Mucosa of descending colon (tissue), 3 donors: Measurements from ENCODE around the gene TRUB1. TPM values are rescaled to one million over a fixed set of nuclear protein-coding genes. Genes with fewer than 3 reads are reported as not detected.

ENCODE experiments used
- ATAC-seq: fragments of 200-7000 bp; cut with Tn5 transposase; one replicate; pipeline ENCODE4 v1.9.1; 2020; ENCODE audit warnings: mild to moderate bottlenecking, moderate library complexity
- DNase-seq, 3 donors: peaks; one replicate each; pipeline ENCODE4 v3.0.0-alpha.2; 2020
- H3K36me3 ChIP-seq: fragments of 200-600 bp; one replicate; pipeline ENCODE4 v1.8.0; 2021; ENCODE audit warnings: low read depth, mild to moderate bottlenecking
- H3K4me1 ChIP-seq: fragments of 200-600 bp; one replicate; pipeline ENCODE4 v1.8.0; 2021; ENCODE audit warnings: low read depth, mild to moderate bottlenecking
- H3K4me3 ChIP-seq: fragments of 200-600 bp; one replicate; pipeline ENCODE4 v1.8.0; 2021; ENCODE audit warnings: mild to moderate bottlenecking
- H3K9me3 ChIP-seq: fragments of 200-600 bp; one replicate; pipeline ENCODE4 v1.8.0; 2021; ENCODE audit warnings: mild to moderate bottlenecking
- intact Hi-C, 2 donors: fragments of 100-400 bp; cut with DNase I in 1 of 2; cut with micrococcal nuclease in 1 of 2; formaldehyde crosslinking; loops; one replicate each; pipeline versions ENCODE4 v1.11.0 to v1.11.1; 2022; cut with DNase I, micrococcal nuclease
- total RNA-seq, 3 donors: library from RNA; stranded (reverse); fragmentation: NEBNext Ultra II Directional in 2 of 3; extraction: Animal tissue kit (Norgen Biotek cat#: 25700) in 2 of 3; gene quantifications; one replicate each; pipeline versions ENCODE4 v1.2.1 to v1.2.4, GENCODE V29; 2021 to 2023
- TF ChIP-seq, protein P1 (sequence below): fragments of 200-600 bp; IDR thresholded peaks from one replicate; pipeline ENCODE4 v1.8.0; 2022; ENCODE audit warnings: antibody characterized with exemption, mild to moderate bottlenecking
- donor health status: DM: no; HTN: no; CAD: no; lungs with moderate emphysema.
- donor health status: DM: no; HTN: no; CAD: no.
- donor health status: DM: no; HTN: yes; CAD: no.

The TRUB1 gene
- total RNA-seq, 3 donors from 2014 or later: 13.3 to 16.5 (median 15.9) TPM

- Histone ChIP-seq H3K36me3 (no peaks in the 10 kb centered on the region), H3K4me3 (no peak overlapping the region), H3K4me1 (no peaks in the 10 kb centered on the region), H3K9me3 (no peaks in the 10 kb centered on the region)
- intact Hi-C loops: no loop called here
- TF ChIP-seq, protein P1, sequence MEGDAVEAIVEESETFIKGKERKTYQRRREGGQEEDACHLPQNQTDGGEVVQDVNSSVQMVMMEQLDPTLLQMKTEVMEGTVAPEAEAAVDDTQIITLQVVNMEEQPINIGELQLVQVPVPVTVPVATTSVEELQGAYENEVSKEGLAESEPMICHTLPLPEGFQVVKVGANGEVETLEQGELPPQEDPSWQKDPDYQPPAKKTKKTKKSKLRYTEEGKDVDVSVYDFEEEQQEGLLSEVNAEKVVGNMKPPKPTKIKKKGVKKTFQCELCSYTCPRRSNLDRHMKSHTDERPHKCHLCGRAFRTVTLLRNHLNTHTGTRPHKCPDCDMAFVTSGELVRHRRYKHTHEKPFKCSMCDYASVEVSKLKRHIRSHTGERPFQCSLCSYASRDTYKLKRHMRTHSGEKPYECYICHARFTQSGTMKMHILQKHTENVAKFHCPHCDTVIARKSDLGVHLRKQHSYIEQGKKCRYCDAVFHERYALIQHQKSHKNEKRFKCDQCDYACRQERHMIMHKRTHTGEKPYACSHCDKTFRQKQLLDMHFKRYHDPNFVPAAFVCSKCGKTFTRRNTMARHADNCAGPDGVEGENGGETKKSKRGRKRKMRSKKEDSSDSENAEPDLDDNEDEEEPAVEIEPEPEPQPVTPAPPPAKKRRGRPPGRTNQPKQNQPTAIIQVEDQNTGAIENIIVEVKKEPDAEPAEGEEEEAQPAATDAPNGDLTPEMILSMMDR: no peak
- DNase-seq (no peak), ATAC-seq (no peak)
These were observed 37.3 kb upstream of the TRUB1 start for GRCh38 chr10:114900658-114901057.

- intact Hi-C loops: no loop called here
- ATAC-seq (no peak), DNase-seq (no peak)
- Histone ChIP-seq H3K4me3 (no peak overlapping the region), H3K9me3 (no peaks in the 10 kb centered on the region), H3K36me3 (no peaks in the 10 kb centered on the region), H3K4me1 (no peaks in the 10 kb centered on the region)
- TF ChIP-seq, protein P1: no peak
These were observed 35.8 kb upstream of the TRUB1 start for GRCh38 chr10:114902151-114902550.

DNA sequence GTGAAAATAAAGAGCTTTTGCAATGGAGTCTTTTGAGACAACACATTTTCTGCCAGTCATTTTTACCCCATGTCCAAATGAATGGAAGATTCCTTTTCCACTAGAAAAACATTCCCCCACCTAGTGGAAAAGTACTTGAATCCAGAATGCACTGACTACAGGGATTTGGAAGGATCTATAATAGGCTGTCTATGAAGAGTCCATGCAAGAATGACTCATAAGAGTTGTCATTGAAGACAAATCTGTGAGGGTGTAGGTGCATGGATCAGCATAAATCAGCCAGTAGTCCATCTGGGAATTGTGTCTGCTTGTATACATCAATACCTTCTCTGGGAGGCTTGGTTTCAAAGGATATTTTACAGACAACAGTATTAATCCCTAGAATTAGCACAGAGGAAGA is 32.5 kb upstream of the TRUB1 start:
- TF ChIP-seq, protein P1: no peak
- intact Hi-C loops: no loop called here
- Histone ChIP-seq H3K4me1 (no peaks in the 10 kb centered on the region), H3K9me3 (no peaks in the 10 kb centered on the region), H3K36me3 (no peaks in the 10 kb centered on the region), H3K4me3 (no peak overlapping the region)
- no peak for ATAC-seq
- no peak for DNase-seq

DNA sequence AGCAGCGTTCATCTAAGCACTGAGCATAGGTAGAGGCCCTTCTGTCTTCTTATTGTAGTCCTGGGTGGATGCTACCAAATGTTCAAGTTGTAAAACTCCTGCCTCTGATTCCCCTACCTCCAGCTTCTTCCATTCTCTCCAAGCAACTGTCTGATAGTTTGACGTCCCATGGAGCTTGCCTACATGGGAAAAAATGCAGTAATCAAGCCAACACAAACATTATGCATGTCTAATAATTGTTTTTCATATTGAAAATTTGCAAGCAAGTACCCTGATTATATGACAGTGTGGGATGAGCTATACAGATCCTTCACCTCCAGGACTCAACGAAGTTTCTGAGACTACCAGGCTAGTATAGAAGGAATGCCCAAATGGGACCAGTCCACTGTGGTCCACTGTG is 31.0 kb upstream of the TRUB1 start:
- ATAC-seq: no peak

DNA sequence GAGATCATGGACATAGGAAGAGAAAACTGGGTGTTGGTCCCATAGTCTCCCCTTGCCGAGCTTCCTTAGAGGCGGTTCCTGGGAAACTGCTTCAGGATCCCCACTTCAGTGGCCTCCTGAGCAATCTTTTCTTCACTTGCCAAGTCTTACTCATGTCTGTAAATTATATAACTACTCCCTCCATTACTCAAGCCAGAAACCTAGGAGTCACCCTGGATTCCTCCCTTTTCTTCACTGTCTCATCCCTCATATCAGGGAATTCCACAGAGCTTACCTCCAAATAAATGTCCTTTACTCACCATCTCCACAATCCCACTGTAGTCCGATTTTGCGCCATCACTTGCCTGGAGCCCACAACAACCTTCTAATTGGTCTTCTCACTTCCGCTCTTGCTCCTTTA is 29.1 kb upstream of the TRUB1 start:
- H3K9me3 ChIP-seq: no peaks in the 10 kb centered on the region
- no peak overlapping the region for H3K4me3 ChIP-seq
- no peak for ATAC-seq
- intact Hi-C loops: no loop called here
- H3K4me1 ChIP-seq: no peaks in the 10 kb centered on the region
- TF ChIP-seq, protein P1: no peak
- no peak for DNase-seq
- H3K36me3 ChIP-seq: no peaks in the 10 kb centered on the region

More for the DNA sequence above, 31.0 kb upstream of the TRUB1 start:
- intact Hi-C loops: no loop called here
- TF ChIP-seq, protein P1: no peak
- Histone ChIP-seq H3K9me3 (no peaks in the 10 kb centered on the region), H3K36me3 (no peaks in the 10 kb centered on the region), H3K4me3 (no peak overlapping the region), H3K4me1 (no peaks in the 10 kb centered on the region)
- DNase-seq: no peak

DNA sequence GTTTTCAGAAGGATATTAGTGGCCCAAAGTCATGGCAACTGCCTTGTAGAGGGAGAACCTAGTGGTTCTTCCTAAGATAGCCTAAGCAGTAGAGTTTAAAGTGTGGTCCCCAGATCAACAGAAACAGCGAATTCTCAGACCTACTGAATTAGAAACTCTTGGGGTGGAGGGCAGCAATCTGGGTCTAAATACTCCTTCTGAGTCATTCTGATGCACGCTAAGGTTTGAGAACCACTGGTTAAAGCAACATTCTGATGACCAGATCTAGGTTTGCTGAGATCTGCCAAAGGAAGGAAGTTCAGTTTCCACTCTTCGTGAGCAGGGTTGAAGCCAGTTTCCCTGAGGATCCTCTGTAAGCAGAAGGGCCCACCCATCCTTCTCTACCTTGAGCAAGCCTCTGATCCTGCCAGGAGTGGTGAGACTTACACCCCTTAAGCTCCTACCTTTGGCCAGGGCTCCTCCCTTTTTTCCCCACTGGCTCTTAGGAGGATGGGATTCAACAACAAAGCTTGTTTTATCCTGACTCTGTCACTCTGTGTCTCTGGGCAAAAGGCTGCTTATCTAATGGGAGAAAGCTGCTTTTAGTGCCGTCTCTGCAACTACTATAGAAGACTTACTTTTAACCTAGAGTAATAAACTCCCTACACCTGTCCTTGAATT is 26.8 kb upstream of the TRUB1 start:
- TF ChIP-seq, protein P1: no peak
- ATAC-seq (peak; percentile 9), DNase-seq (no peak)
- no peak overlapping the region for H3K4me3 ChIP-seq
- H3K36me3 ChIP-seq: no peaks in the 10 kb centered on the region
- H3K9me3 ChIP-seq: no peaks in the 10 kb centered on the region
- no peaks in the 10 kb centered on the region for H3K4me1 ChIP-seq
- intact Hi-C loops: no loop called here
